ENCODE data around the gene KRCC1. TPM values are rescaled to one million over a fixed set of nuclear protein-coding genes. Genes with fewer than 3 reads are reported as not detected.
A peak's percentile ranks its signal among the peaks of the same experiment; 100 is the strongest.

KRCC1 gene
- total and polyA plus RNA-seq, 9 of the 15 experiments (the other 6 are each of a cell fraction or from before 2014, with no cell fraction given), result 1.9 to 6.0 (median 2.2) TPM

- TF ChIP-seq DEAF1 (CRISPR knock-in tag; IDR thresholded peaks at IDR 0.05), result peak; percentile 29; the same call in 1 of the 2 replicates
- no peak for TF ChIP-seq KDM5B (IDR thresholded peaks at IDR 0.05; ENCODE audit: insufficient replicate concordance, low read depth, low read length)
- no peak for TF ChIP-seq NONO (IDR thresholded peaks at IDR 0.05; ENCODE audit: low read depth in 2 of 2, low read length in 1 of 2)
- no peak for TF ChIP-seq CREBBP (IDR thresholded peaks at IDR 0.05; ENCODE audit: low read depth, low read length)
- no peak for TF ChIP-seq TSC22D4 (tag; IDR thresholded peaks at IDR 0.05)
- TF ChIP-seq SRSF9 (IDR thresholded peaks at IDR 0.05; ENCODE audit: borderline replicate concordance, low read depth, low read length), result no peak
- TF ChIP-seq PHF21A (IDR thresholded peaks at IDR 0.05; ENCODE audit: borderline replicate concordance, low read depth), result no peak
- TF ChIP-seq JUN (IDR thresholded peaks at IDR 0.05; ENCODE audit: borderline replicate concordance, low read depth, low read length), result no peak
- no peak for TF ChIP-seq JUN (CRISPR knock-in tag; IDR thresholded peaks at IDR 0.05; ENCODE audit: borderline replicate concordance)
- no peak for TF ChIP-seq HIVEP1 (CRISPR knock-in tag; IDR thresholded peaks at IDR 0.05)
- TF ChIP-seq PREB (CRISPR knock-in tag; IDR thresholded peaks at IDR 0.05), result no peak
- no peak for TF ChIP-seq KHSRP (IDR thresholded peaks at IDR 0.05)
- no peak for TF ChIP-seq MYC (IDR thresholded peaks at IDR 0.05; ENCODE audit: low read depth, low read length)
- TF ChIP-seq MYC (CRISPR knock-in tag; IDR thresholded peaks at IDR 0.05; ENCODE audit: borderline replicate concordance, low read depth), result 0 out of 2 replicates have a peak, but pooled peaks have one; percentile 34
- TF ChIP-seq ERF (CRISPR knock-in tag; IDR thresholded peaks at IDR 0.05), result no peak
- TF ChIP-seq, protein P1, sequence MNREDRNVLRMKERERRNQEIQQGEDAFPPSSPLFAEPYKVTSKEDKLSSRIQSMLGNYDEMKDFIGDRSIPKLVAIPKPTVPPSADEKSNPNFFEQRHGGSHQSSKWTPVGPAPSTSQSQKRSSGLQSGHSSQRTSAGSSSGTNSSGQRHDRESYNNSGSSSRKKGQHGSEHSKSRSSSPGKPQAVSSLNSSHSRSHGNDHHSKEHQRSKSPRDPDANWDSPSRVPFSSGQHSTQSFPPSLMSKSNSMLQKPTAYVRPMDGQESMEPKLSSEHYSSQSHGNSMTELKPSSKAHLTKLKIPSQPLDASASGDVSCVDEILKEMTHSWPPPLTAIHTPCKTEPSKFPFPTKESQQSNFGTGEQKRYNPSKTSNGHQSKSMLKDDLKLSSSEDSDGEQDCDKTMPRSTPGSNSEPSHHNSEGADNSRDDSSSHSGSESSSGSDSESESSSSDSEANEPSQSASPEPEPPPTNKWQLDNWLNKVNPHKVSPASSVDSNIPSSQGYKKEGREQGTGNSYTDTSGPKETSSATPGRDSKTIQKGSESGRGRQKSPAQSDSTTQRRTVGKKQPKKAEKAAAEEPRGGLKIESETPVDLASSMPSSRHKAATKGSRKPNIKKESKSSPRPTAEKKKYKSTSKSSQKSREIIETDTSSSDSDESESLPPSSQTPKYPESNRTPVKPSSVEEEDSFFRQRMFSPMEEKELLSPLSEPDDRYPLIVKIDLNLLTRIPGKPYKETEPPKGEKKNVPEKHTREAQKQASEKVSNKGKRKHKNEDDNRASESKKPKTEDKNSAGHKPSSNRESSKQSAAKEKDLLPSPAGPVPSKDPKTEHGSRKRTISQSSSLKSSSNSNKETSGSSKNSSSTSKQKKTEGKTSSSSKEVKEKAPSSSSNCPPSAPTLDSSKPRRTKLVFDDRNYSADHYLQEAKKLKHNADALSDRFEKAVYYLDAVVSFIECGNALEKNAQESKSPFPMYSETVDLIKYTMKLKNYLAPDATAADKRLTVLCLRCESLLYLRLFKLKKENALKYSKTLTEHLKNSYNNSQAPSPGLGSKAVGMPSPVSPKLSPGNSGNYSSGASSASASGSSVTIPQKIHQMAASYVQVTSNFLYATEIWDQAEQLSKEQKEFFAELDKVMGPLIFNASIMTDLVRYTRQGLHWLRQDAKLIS (CRISPR knock-in tag; IDR thresholded peaks at IDR 0.05), result no peak
- TF ChIP-seq SMARCA4 (IDR thresholded peaks at IDR 0.05), result 0 out of 2 replicates have a peak, but pooled peaks have one; percentile 33
- peak in 1 of 3 experiments; percentile 12 for TF ChIP-seq YY1 (IDR thresholded peaks at IDR 0.05; ENCODE audit: borderline replicate concordance in 1 of 3, control insufficient read depth in 1 of 3, extremely low read depth in 1 of 3, insufficient read depth in 3 of 3, insufficient read length in 1 of 3, insufficient replicate concordance in 2 of 3, low read depth in 1 of 3, low read length in 2 of 3)
- TF ChIP-seq TAF7 (tag; IDR thresholded peaks at IDR 0.05), result no peak
- TF ChIP-seq CBFA2T3 (IDR thresholded peaks at IDR 0.05), result no peak
Observed at GRCh38 chr2:88054782-88055370, 707 bp downstream of the KRCC1 start (continued).
